ENCODE data around the gene SLC43A2.
A peak's percentile ranks its signal among the peaks of the same experiment; 100 is the strongest.
"Not testable (repeated sequence)": the region's sequence is repeated elsewhere in the genome, so short reads cannot be mapped to it uniquely, and the experiment has no call there.

Gene SLC43A2

GRCh38 chr17:1590029-1590746 is 38.4 kb downstream of the SLC43A2 start:
- DNase-seq (ENCODE audit: low read depth) = peak; percentile 84

- no peak for DNase-seq (ENCODE audit: low read depth)
These were observed 39.6 kb downstream of the SLC43A2 start for GRCh38 chr17:1588821-1589585.

GRCh38 chr17:1584167-1584566 is 44.5 kb downstream of the SLC43A2 start:
- DNase-seq (ENCODE audit: low read depth) = no peak

- no peak for DNase-seq (ENCODE audit: low read depth)
These were observed 45.1 kb downstream of the SLC43A2 start for GRCh38 chr17:1583556-1583955.

GRCh38 chr17:1582374-1582773 is 46.3 kb downstream of the SLC43A2 start:
- DNase-seq (ENCODE audit: low read depth) = no peak

GRCh38 chr17:1580979-1581676 is 47.5 kb downstream of the SLC43A2 start:
- no peak for DNase-seq (ENCODE audit: low read depth)

- no peak for DNase-seq (ENCODE audit: low read depth)
These were observed 50.6 kb downstream of the SLC43A2 start for GRCh38 chr17:1578029-1578428.

GRCh38 chr17:1577583-1578013 is 51.0 kb downstream of the SLC43A2 start:
- DNase-seq (ENCODE audit: low read depth) = no peak

- DNase-seq (ENCODE audit: low read depth) = peak; percentile 97
These were observed 51.5 kb downstream of the SLC43A2 start for GRCh38 chr17:1577182-1577581.

GRCh38 chr17:1576500-1576899 is 52.1 kb downstream of the SLC43A2 start:
- DNase-seq (ENCODE audit: low read depth) = no peak

GRCh38 chr17:1574697-1575471 is 53.8 kb downstream of the SLC43A2 start:
- no peak for DNase-seq (ENCODE audit: low read depth)

GRCh38 chr17:1573932-1574696 is 54.5 kb downstream of the SLC43A2 start:
- no peak for DNase-seq (ENCODE audit: low read depth)

- not testable (repeated sequence) for DNase-seq (ENCODE audit: low read depth)
These were observed 56.0 kb downstream of the SLC43A2 start for GRCh38 chr17:1572646-1573045.

- no peak for DNase-seq (ENCODE audit: low read depth)
These were observed 57.3 kb downstream of the SLC43A2 start for GRCh38 chr17:1571341-1571704.

- DNase-seq (ENCODE audit: low read depth) = no peak
These were observed 59.5 kb downstream of the SLC43A2 start for GRCh38 chr17:1568950-1569810.

GRCh38 chr17:1566505-1567199 is 62.0 kb downstream of the SLC43A2 start:
- no peak for DNase-seq (ENCODE audit: low read depth)

GRCh38 chr17:1565877-1566276 is 62.8 kb downstream of the SLC43A2 start:
- DNase-seq (ENCODE audit: low read depth) = no peak

- no peak for DNase-seq (ENCODE audit: low read depth)
These were observed 64.6 kb downstream of the SLC43A2 start for GRCh38 chr17:1563786-1564613.

- DNase-seq (ENCODE audit: low read depth) = not testable (repeated sequence)
These were observed 65.2 kb downstream of the SLC43A2 start for GRCh38 chr17:1563471-1563785.
